Stimulated activated CD8-positive, alpha-beta memory T cell treated with anti-CD3 and anti-CD28 coated beads, Interleukin-4, amount 100 ng/mL, for 24 hours (primary cell): Measurements from ENCODE around the gene PTCD2.

ENCODE experiments used
- DNase-seq: peaks from one replicate; pipeline ENCODE4 v3.0.0-alpha.2; 2020; ENCODE audit warnings: low read depth

The PTCD2 gene

GRCh38 chr5:72347801-72348308 lies 27.7 kb downstream of the PTCD2 start:
- DNase-seq, result no peak

GRCh38 chr5:72351376-72351775 lies 31.2 kb downstream of the PTCD2 start:
- DNase-seq, result no peak

DNA sequence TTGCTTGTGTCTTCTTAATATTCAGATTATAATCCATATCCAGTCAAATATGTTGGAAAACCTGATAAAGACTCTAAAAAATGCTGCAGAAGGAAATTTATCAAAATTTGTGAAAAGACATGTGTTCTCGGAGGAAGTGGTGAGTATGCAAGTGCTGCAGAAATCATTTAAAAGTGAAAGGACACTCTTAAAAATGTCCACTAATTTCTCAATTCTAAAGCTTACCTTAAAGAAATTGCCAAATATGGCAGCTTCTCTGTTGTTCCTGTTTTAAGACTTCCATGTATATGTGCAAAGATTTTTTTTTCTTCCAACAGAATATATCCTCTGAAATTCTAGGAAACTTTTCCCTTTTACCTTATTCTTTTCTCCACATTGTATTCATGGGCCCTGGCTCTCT lies 32.4 kb downstream of the PTCD2 start:
- no peak for DNase-seq

GRCh38 chr5:72353046-72353445 lies 32.9 kb downstream of the PTCD2 start:
- no peak for DNase-seq

GRCh38 chr5:72355706-72356299 lies 35.6 kb downstream of the PTCD2 start:
- no peak for DNase-seq

DNA sequence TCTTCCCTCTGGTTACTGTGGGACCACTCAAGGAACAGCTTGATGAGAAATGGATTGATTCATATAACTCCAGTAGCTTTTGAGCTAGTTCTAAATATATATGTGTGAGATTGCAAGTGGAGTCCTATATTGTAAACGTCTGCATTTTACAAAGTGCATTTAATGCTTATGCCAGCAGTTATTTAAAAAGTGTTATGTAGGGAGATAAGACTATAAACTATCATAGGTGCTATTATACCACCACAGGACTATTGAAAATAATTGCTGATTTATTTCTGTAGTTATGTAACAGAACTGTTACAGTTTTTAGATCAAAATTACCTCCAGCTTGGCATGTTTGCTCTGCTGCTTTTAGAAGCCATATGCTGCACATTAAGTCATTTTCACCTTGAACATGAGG lies 36.2 kb downstream of the PTCD2 start:
- no peak for DNase-seq

GRCh38 chr5:72358925-72359324 lies 38.8 kb downstream of the PTCD2 start:
- no peak for DNase-seq

DNA sequence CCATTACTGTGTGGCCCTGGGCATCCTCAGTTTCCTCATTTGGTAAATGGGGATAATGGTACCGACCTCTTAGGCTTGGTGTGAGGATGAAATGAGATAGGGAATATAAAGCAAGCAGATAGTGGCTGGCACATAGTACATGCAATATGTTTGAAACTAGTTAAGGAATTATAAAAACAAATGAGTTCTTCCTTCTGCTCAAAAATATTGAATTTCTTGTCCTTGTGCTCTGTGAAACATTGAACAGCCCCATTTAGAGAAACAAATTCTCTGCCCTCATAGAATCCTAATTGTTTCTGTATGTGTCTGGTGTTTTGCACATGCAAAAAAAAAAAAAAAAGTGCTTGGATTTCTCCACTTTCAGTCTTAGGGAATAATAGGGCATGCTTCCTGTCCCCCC lies 39.7 kb downstream of the PTCD2 start:
- no peak for DNase-seq

- DNase-seq, result no peak
These were observed 43.1 kb downstream of the PTCD2 start for GRCh38 chr5:72363166-72363802.

DNA sequence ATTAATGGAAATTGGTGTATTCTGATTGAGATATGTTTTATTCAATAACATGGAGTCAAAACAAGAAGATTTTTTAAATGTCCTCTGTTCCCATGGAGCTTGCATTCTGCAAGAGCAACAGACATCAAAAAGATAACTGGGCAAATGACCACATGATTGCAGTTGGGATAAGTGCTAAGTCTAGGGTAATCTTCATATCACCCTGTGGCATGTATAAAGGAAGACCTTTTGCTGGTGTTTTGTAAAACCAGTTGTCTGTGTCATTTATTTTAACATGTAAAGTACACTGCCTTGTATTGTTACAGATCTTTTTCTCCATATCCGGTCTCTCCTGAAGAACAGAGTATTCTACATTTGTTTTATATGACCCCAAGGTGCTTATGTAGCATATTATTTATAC lies 44.0 kb downstream of the PTCD2 start:
- DNase-seq, result no peak

DNA sequence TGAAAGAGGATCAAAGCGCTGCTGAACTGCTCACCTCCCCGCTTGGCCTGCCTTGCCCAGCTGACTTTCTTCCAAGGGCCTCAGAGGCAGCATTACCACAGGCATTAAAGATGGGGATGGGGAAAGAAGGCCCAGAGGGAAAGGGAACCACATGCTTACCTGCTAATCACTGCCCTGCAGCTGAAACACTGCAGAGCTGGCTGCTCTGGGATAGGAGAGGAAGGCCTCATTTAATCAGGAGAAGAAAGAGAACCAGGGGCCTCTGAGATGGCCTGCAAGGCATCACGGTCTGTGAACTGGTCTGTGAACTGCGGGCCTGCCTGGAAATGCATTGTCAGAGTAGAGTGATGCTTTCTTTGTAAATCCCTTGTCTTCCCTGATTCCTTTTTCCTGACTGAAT lies 44.8 kb downstream of the PTCD2 start:
- no peak for DNase-seq

DNA sequence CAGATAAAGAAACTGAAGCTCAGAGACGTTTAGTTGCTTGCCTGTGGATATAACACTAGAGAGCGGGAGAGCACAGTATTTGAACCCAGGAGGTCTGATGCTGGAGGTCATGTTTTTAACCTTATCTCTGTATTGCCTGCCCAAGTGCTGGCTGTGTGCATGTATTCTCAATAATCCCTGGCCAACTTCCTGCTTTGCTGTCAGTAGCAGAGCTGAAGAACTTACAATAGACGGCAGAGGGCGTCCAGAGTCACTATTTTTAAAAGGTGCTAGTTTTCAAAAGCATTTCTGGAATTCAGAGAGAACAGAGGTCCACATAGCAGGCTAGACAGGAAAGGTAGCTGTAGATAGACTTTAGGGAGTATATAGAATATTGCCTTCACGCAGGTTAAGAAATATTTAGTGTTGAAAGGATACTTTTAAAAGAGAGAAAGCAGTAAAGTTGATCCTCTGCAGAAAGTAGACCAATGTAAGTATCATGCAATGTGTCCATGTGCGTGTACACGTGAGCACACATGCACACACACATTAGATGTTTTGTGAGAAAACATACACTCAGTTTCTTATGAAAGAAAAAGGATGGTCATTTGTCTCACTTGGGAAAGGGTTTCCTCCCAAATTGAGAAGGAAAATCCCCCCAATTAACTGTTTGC lies 46.3 kb downstream of the PTCD2 start:
- no peak for DNase-seq

- no peak for DNase-seq
These were observed 48.1 kb downstream of the PTCD2 start for GRCh38 chr5:72368271-72368670.

- no peak for DNase-seq
These were observed 49.1 kb downstream of the PTCD2 start for GRCh38 chr5:72369301-72369700.

GRCh38 chr5:72369711-72370110 lies 49.5 kb downstream of the PTCD2 start:
- no peak for DNase-seq

GRCh38 chr5:72372331-72372730 lies 52.2 kb downstream of the PTCD2 start:
- no peak for DNase-seq

DNA sequence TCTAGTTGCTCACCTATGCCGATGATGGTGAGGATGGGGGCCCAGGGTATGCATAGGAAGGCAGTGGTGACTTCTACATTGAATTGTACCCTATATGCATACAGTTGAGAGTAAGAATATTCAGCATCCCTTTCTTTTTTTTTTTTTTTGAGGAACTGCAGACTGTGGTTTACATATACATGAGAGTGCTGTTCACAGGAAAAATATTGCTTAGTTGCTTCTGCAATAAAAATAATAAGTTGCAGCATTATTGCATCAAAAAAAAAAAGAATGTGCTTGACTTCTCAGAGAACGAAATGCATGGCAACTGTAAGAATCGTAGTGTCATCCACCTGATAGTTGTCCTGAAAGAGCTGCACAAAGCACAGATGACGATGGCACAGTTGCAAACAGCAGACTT lies 52.8 kb downstream of the PTCD2 start:
- no peak for DNase-seq

- DNase-seq, result no peak
These were observed 54.7 kb downstream of the PTCD2 start for GRCh38 chr5:72374844-72375243.

DNA sequence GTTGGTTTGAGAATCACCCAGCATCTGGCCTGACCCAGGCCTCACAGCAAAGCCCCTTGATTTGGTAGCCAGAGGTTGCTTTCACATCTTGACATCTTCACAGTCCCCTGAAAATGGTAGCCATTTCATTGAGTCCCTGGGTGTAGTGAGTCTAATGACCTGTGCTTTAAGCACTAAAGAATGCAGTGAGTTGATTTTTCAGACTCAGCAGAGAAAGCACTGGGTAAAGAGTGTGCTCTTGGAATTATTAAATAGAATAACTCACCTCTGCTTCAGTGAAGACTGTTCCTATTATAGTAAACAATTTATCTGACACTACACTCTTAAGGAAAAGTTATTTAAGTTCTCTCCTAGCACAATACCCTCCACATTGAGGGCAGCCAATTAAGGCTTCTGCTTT lies 56.2 kb downstream of the PTCD2 start:
- DNase-seq, result no peak

GRCh38 chr5:72377910-72378638 lies 57.9 kb downstream of the PTCD2 start:
- no peak for DNase-seq

DNA sequence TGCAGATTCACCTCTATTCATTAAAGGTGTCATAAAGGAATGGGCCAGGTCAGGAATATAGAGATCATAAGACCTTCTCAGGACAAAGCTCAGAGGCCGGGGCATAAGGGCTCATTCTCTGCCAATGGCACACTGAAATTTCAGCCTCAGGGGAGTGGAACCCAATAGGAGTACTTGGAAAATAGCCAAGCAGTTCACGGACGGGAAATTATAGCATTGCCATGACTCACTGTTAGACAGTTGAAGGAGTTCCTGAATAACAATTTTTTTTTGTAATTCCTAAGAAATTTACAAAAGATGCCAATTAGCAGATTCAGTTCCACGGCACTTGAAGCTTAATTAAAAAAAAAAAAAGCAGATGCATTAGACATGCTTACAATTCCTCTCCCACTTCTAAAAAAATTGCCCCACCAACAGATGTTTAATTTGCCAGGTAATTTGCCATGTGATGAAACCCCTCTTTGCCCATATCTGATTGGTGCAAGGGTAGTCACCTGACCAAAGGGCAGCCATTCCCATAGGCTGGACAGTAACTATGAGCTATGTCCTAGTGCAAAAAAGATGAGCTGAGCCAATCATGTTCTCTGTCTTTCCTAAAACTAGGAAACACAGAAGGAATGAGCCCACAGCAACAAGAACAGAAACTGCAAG lies 58.6 kb downstream of the PTCD2 start:
- no peak for DNase-seq

DNA sequence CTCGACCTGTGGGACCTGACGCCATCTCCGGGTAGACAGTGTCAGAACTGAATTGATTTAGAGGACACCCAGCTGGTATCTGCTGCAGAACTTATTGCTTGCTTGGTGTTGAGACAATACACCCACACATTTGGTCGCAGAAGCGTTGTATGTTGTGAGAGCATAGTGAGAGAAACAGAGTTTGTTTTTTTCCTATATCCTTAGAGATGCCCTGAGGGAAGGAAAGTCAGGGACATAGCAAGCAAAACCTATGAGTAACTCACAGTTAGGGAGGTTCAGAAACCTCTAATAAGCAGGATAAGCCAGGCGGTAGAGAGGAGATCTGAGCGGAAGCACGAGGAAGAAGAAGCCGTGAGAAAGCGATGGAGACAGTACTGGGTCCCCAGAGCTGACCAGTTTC lies 59.8 kb downstream of the PTCD2 start:
- DNase-seq, result no peak
